Endodermal cell (in vitro differentiated cells): ENCODE data around the gene DDX50. TPM values are rescaled to one million over a fixed set of nuclear protein-coding genes. Genes with fewer than 3 reads are reported as not detected.

Source experiments
- DNase-seq: peaks from one replicate; pipeline ENCODE4 v3.0.0-alpha.2; 2017
- H3K27ac ChIP-seq: 2 replicates; pipeline ENCODE4 v1.5.1; 2013; ENCODE audit warnings: mild to moderate bottlenecking, low read depth, low read length, moderate library complexity
- H3K27me3 ChIP-seq: 2 replicates; pipeline ENCODE4 v1.6.1; 2013; ENCODE audit warnings: mild to moderate bottlenecking, low read length, moderate library complexity; ENCODE audit not compliant: insufficient read depth, control insufficient read depth, poor library complexity, severe bottlenecking
- H3K36me3 ChIP-seq: 2 replicates; pipeline ENCODE4 v1.7.0; 2013; ENCODE audit warnings: mild to moderate bottlenecking, low read length, moderate library complexity; ENCODE audit not compliant: control insufficient read depth, insufficient read depth
- H3K4me1 ChIP-seq: one replicate; pipeline ENCODE4 v1.7.0; 2013; ENCODE audit warnings: low read length; ENCODE audit not compliant: control insufficient read depth, insufficient read depth
- H3K4me3 ChIP-seq: 2 replicates; pipeline ENCODE4 v1.5.1; 2013; ENCODE audit warnings: mild to moderate bottlenecking, low read length, moderate library complexity
- H3K9ac ChIP-seq: 2 replicates; pipeline ENCODE4 v1.6.1; 2013; ENCODE audit warnings: mild to moderate bottlenecking, low read length, moderate library complexity; ENCODE audit not compliant: poor library complexity, severe bottlenecking; ENCODE audit errors: extremely low read depth
- H3K9me3 ChIP-seq: 2 replicates; pipeline ENCODE4 v1.6.1; 2013; ENCODE audit warnings: mild to moderate bottlenecking, low read length, moderate library complexity; ENCODE audit not compliant: control insufficient read depth
- H3K27ac Mint-ChIP-seq: 2 replicates; pipeline ENCODE4 v1.8.0; 2020; ENCODE audit warnings: mixed read lengths
- H3K27me3 Mint-ChIP-seq: 2 replicates; pipeline ENCODE4 v1.8.0; 2021; ENCODE audit warnings: mild to moderate bottlenecking, mixed read lengths; ENCODE audit not compliant: insufficient read depth
- H3K36me3 Mint-ChIP-seq: 2 replicates; pipeline ENCODE4 v1.8.0; 2020; ENCODE audit warnings: low read depth, mixed read lengths
- H3K4me1 Mint-ChIP-seq: 2 replicates; pipeline ENCODE4 v1.8.0; 2020; ENCODE audit warnings: mixed read lengths
- H3K4me3 Mint-ChIP-seq: 2 replicates; pipeline ENCODE4 v1.8.0; 2020; ENCODE audit warnings: mild to moderate bottlenecking, moderate library complexity, mixed read lengths
- H3K9me3 Mint-ChIP-seq: 2 replicates; pipeline ENCODE4 v1.8.0; 2020; ENCODE audit warnings: mild to moderate bottlenecking, mixed read lengths
- CTCF ChIP-seq: fragments of 200-600 bp; sonication (generic); conservative IDR thresholded peaks from 2 replicates; pipeline ENCODE4 v1.5.0; 2021; ENCODE audit warnings: antibody characterized with exemption, mild to moderate bottlenecking
- WGBS, 2 experiments: methylation state at CpG; one replicate each; pipeline versions ENCODE4 v1.1.5 to v1.1.7; 2013; ENCODE audit warnings: missing lambda C conversion rate in 2 of 2, mixed read lengths in 1 of 2; ENCODE audit not compliant: insufficient coverage in 1 of 2, insufficient read length in 1 of 2; 5-methylcytosine and 5-hydroxymethylcytosine counted together
- total RNA-seq, 2 donors: library from RNA; stranded (reverse); fragmentation: NEBNext Ultra II Directional in 1 of 2; extraction: Animal tissue kit (Norgen Biotek cat#: 25700) in 1 of 2; gene quantifications; 2 replicates in 1 of 2; 3 replicates in 1 of 2; pipeline ENCODE4 v1.2.1, GENCODE V29; 2021

Gene DDX50
- total RNA-seq, 2 donors from 2014 or later = 38.0 to 46.5 TPM

- H3K27ac Mint-ChIP-seq = peak within 1 kb of the TSS; percentile 98
- H3K4me1 ChIP-seq = no peaks in the 10 kb centered on the region
- peaks cover 19% of the 10 kb centered on the region for H3K36me3 ChIP-seq
- H3K4me3 Mint-ChIP-seq = peak within 1 kb of the TSS; percentile 96
- peak within 1 kb of the TSS; percentile 94 for H3K9ac ChIP-seq
- H3K4me1 Mint-ChIP-seq = peaks cover 6% of the 10 kb centered on the region
- no peaks in the 10 kb centered on the region for H3K9me3 ChIP-seq
- no peaks in the 10 kb centered on the region for H3K27me3 Mint-ChIP-seq
- H3K36me3 Mint-ChIP-seq = peaks cover 32% of the 10 kb centered on the region
- peak within 1 kb of the TSS; percentile 36 for H3K27ac ChIP-seq
- 0% methylated on average over 31 to 53 of the region's 53 CpGs for WGBS, 2 experiments
- H3K9me3 Mint-ChIP-seq = no peaks in the 10 kb centered on the region
- peak; percentile 93 for DNase-seq
- no peaks in the 10 kb centered on the region for H3K27me3 ChIP-seq
- peak; percentile 73 for TF ChIP-seq CTCF
- H3K4me3 ChIP-seq = peak within 1 kb of the TSS; percentile 91
Observed at GRCh38 chr10:68955832-68956532, 54.9 kb downstream of the DDX50 start, which contains the start of gene DDX21. Gene DDX21 (plus strand): TSS chr10:68956170. CDS start chr10:68956226, 56 bp downstream.

- H3K9me3 Mint-ChIP-seq = no peaks in the 10 kb centered on the region
- H3K27me3 Mint-ChIP-seq = no peaks in the 10 kb centered on the region
- H3K4me3 ChIP-seq = peak overlapping the region; percentile 91
- H3K27me3 ChIP-seq = no peaks in the 10 kb centered on the region
- TF ChIP-seq CTCF = no peak
- H3K36me3 Mint-ChIP-seq = peaks cover 39% of the 10 kb centered on the region
- WGBS, 2 experiments = 47 to 49% methylated on average over 6 to 7 of the region's 7 CpGs
- peak overlapping the region; percentile 98 for H3K27ac Mint-ChIP-seq
- peaks cover 31% of the 10 kb centered on the region for H3K36me3 ChIP-seq
- H3K9ac ChIP-seq = peak overlapping the region; percentile 94
- peaks cover 6% of the 10 kb centered on the region for H3K4me1 Mint-ChIP-seq
- no peak for DNase-seq
- no peak overlapping the region for H3K27ac ChIP-seq
- peak overlapping the region; percentile 96 for H3K4me3 Mint-ChIP-seq
- no peaks in the 10 kb centered on the region for H3K9me3 ChIP-seq
- no peaks in the 10 kb centered on the region for H3K4me1 ChIP-seq
Observed at GRCh38 chr10:68957284-68957615, 56.1 kb downstream of the DDX50 start.

GRCh38 chr10:68957654-68958053 is 56.5 kb downstream of the DDX50 start:
- Mint-ChIP-seq H3K4me1 (peaks cover 6% of the 10 kb centered on the region), H3K27me3 (no peaks in the 10 kb centered on the region), H3K4me3 (peak overlapping the region; percentile 96), H3K27ac (peak overlapping the region; percentile 98), H3K36me3 (peaks cover 40% of the 10 kb centered on the region), H3K9me3 (no peaks in the 10 kb centered on the region)
- WGBS, 2 experiments = 80 to 86% methylated on average over 2 to 3 of the region's 3 CpGs
- H3K27me3 ChIP-seq = no peaks in the 10 kb centered on the region
- TF ChIP-seq CTCF = no peak
- DNase-seq = no peak
- peak overlapping the region; percentile 94 for H3K9ac ChIP-seq
- H3K4me1 ChIP-seq = no peaks in the 10 kb centered on the region
- no peaks in the 10 kb centered on the region for H3K9me3 ChIP-seq
- peak overlapping the region; percentile 91 for H3K4me3 ChIP-seq
- H3K27ac ChIP-seq = no peak overlapping the region
- H3K36me3 ChIP-seq = peaks cover 36% of the 10 kb centered on the region
